OCI-M2 (cell line): ENCODE results near the gene RALGAPA2.
A peak's percentile ranks its signal among the peaks of the same experiment; 100 is the strongest.

Experiments
- DNase-seq: peaks from one replicate; lab custom pipeline; 2025; ENCODE audit not compliant: unreplicated experiment; lab: John Stamatoyannopoulos, UW

The RALGAPA2 gene

GRCh38 chr20:20712474-20713243 is at the start of gene RALGAPA2:
Gene RALGAPA2, minus strand, starts transcription at chr20:20712644. Its CDS starts 164 bp downstream, at chr20:20712480.
- DNase-seq = peak; percentile 89

GRCh38 chr20:20761301-20761700 is 48.9 kb upstream of the RALGAPA2 start:
- DNase-seq = no peak

- DNase-seq = no peak
Measured at GRCh38 chr20:20759132-20759531, 46.7 kb upstream of the RALGAPA2 start.

- no peak for DNase-seq
Measured at GRCh38 chr20:20755674-20756319, 43.4 kb upstream of the RALGAPA2 start.

- DNase-seq = no peak
Measured at GRCh38 chr20:20755231-20755630, 42.8 kb upstream of the RALGAPA2 start.

- DNase-seq = no peak
Measured at GRCh38 chr20:20754714-20755113, 42.3 kb upstream of the RALGAPA2 start.

- DNase-seq = no peak
Measured at GRCh38 chr20:20752712-20753111, 40.3 kb upstream of the RALGAPA2 start.

GRCh38 chr20:20747298-20747697 is 34.9 kb upstream of the RALGAPA2 start:
- DNase-seq = no peak

- no peak for DNase-seq
Measured at GRCh38 chr20:20744170-20744725, 31.8 kb upstream of the RALGAPA2 start.

- DNase-seq = no peak
Measured at GRCh38 chr20:20743511-20744169, 31.2 kb upstream of the RALGAPA2 start.

GRCh38 chr20:20741087-20742045 is 28.9 kb upstream of the RALGAPA2 start:
- DNase-seq = no peak

- no peak for DNase-seq
Measured at GRCh38 chr20:20740541-20740940, 28.1 kb upstream of the RALGAPA2 start.

GRCh38 chr20:20737158-20737557 is 24.7 kb upstream of the RALGAPA2 start:
- DNase-seq = no peak

GRCh38 chr20:20736303-20736702 is 23.9 kb upstream of the RALGAPA2 start:
- DNase-seq = no peak

GRCh38 chr20:20734475-20734948 is 22.1 kb upstream of the RALGAPA2 start:
- no peak for DNase-seq

- no peak for DNase-seq
Measured at GRCh38 chr20:20733943-20734342, 21.5 kb upstream of the RALGAPA2 start.

- no peak for DNase-seq
Measured at GRCh38 chr20:20732641-20733040, 20.2 kb upstream of the RALGAPA2 start.

GRCh38 chr20:20731945-20732296 is 19.5 kb upstream of the RALGAPA2 start:
- no peak for DNase-seq

GRCh38 chr20:20731000-20731944 is 18.8 kb upstream of the RALGAPA2 start:
- DNase-seq = no peak
